Activated CD8-positive, alpha-beta T cell treated with anti-CD3 and anti-CD28 coated beads for 36 hours (primary cell): ENCODE results near the gene ATP2A3. TPM values are rescaled to one million over a fixed set of nuclear protein-coding genes. Genes with fewer than 3 reads are reported as not detected.

Source experiments
- ATAC-seq: fragments of 200-7000 bp; cut with Tn5 transposase; one replicate; pipeline ENCODE4 v1.10.0; 2021; ENCODE audit warnings: mild to moderate bottlenecking, moderate library complexity
- CTCF ChIA-PET: fragments of 350-600 bp; sonication (Branson Sonifier 250); formaldehyde crosslinking; loops from one replicate; lab custom pipeline; 2021; ENCODE audit warnings: antibody characterized with exemption; lab: Charles Lee
- POLR2A ChIA-PET: fragments of 350-600 bp; sonication (Branson Sonifier 250); formaldehyde crosslinking; loops from one replicate; lab custom pipeline; 2021; ENCODE audit warnings: antibody characterized with exemption; lab: Charles Lee
- DNase-seq: peaks from one replicate; pipeline ENCODE4 v3.0.0-alpha.2; 2020
- H3K27ac Mint-ChIP-seq: one replicate; pipeline ENCODE4 v1.8.0; 2021; ENCODE audit warnings: mild to moderate bottlenecking, mixed read lengths
- H3K27me3 Mint-ChIP-seq: one replicate; pipeline ENCODE4 v1.8.0; 2021; ENCODE audit warnings: mixed read lengths
- H3K36me3 Mint-ChIP-seq: one replicate; pipeline ENCODE4 v1.8.0; 2021; ENCODE audit warnings: low read depth, mixed read lengths
- H3K4me1 Mint-ChIP-seq: one replicate; pipeline ENCODE4 v1.8.0; 2021; ENCODE audit warnings: low read depth, mixed read lengths
- H3K4me3 Mint-ChIP-seq: one replicate; pipeline ENCODE4 v1.8.0; 2021; ENCODE audit warnings: mild to moderate bottlenecking, moderate library complexity, mixed read lengths
- H3K9me3 Mint-ChIP-seq: one replicate; pipeline ENCODE4 v1.8.0; 2021; ENCODE audit warnings: mixed read lengths
- intact Hi-C: fragments of 100-400 bp; cut with micrococcal nuclease; formaldehyde crosslinking; loops from one replicate; pipeline ENCODE4 v1.10.0; 2022
- total RNA-seq, 2 experiments: library from RNA; stranded (reverse); gene quantifications; one replicate each; pipeline ENCODE4 v1.2.3, GENCODE V29; 2021
- TF ChIP-seq, protein P1 (sequence below): fragments of 200-600 bp; IDR thresholded peaks from one replicate; pipeline ENCODE4 v1.8.0; 2022; ENCODE audit warnings: antibody characterized with exemption, mild to moderate bottlenecking

The ATP2A3 gene
- total RNA-seq, 2 experiments from 2014 or later: 113 to 117 TPM

- TF ChIP-seq, protein P1, sequence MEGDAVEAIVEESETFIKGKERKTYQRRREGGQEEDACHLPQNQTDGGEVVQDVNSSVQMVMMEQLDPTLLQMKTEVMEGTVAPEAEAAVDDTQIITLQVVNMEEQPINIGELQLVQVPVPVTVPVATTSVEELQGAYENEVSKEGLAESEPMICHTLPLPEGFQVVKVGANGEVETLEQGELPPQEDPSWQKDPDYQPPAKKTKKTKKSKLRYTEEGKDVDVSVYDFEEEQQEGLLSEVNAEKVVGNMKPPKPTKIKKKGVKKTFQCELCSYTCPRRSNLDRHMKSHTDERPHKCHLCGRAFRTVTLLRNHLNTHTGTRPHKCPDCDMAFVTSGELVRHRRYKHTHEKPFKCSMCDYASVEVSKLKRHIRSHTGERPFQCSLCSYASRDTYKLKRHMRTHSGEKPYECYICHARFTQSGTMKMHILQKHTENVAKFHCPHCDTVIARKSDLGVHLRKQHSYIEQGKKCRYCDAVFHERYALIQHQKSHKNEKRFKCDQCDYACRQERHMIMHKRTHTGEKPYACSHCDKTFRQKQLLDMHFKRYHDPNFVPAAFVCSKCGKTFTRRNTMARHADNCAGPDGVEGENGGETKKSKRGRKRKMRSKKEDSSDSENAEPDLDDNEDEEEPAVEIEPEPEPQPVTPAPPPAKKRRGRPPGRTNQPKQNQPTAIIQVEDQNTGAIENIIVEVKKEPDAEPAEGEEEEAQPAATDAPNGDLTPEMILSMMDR: no peak
- Mint-ChIP-seq H3K9me3 (no peaks in the 10 kb centered on the region), H3K27me3 (no peaks in the 10 kb centered on the region), H3K4me1 (peaks cover 9% of the 10 kb centered on the region), H3K27ac (no peak overlapping the region), H3K4me3 (no peak overlapping the region), H3K36me3 (no peaks in the 10 kb centered on the region)
- DNase-seq (no peak), ATAC-seq (no peak)
- intact Hi-C loops: no loop called here
- ChIA-PET CTCF (no interaction called here), POLR2A (no interaction called here)
These were observed 82.0 kb downstream of the ATP2A3 start for GRCh38 chr17:3882276-3882675.

GRCh38 chr17:3880983-3881382, 83.3 kb downstream of the ATP2A3 start:
- ChIA-PET POLR2A (no interaction called here), CTCF (interaction anchor here (1.2 kb wide), 1 partner anchor 53 kb away, joined by 3 read pairs; no protein-coding TSS in a partner anchor)
- DNase-seq (no peak), ATAC-seq (no peak)
- peaks cover 4% of the 10 kb centered on the region for H3K36me3 Mint-ChIP-seq
- TF ChIP-seq, protein P1: no peak
- intact Hi-C loops: no loop called here
- H3K27ac Mint-ChIP-seq: no peak overlapping the region
- no peaks in the 10 kb centered on the region for H3K9me3 Mint-ChIP-seq
- H3K4me3 Mint-ChIP-seq: no peak overlapping the region
- no peaks in the 10 kb centered on the region for H3K27me3 Mint-ChIP-seq
- no peaks in the 10 kb centered on the region for H3K4me1 Mint-ChIP-seq

- no peak overlapping the region for H3K27ac Mint-ChIP-seq
These were observed 84.4 kb downstream of the ATP2A3 start for GRCh38 chr17:3879591-3880417.

GRCh38 chr17:3879186-3879585, 85.1 kb downstream of the ATP2A3 start:
- intact Hi-C loops: no loop called here
- TF ChIP-seq, protein P1: no peak
- Mint-ChIP-seq H3K4me3 (no peak overlapping the region), H3K4me1 (no peaks in the 10 kb centered on the region), H3K9me3 (no peaks in the 10 kb centered on the region), H3K27ac (no peak overlapping the region), H3K36me3 (peaks cover 10% of the 10 kb centered on the region), H3K27me3 (no peaks in the 10 kb centered on the region)
- ChIA-PET POLR2A (no interaction called here), CTCF (interaction anchor here (0.7 to 1.3 kb wide), 3 partner anchors 15 to 35 kb away, joined by 3 to 4 read pairs (median 3); no protein-coding TSS in a partner anchor)
- DNase-seq: no peak
- no peak for ATAC-seq

More at GRCh38 chr17:3879591-3880417, 84.4 kb downstream of the ATP2A3 start:
- no peaks in the 10 kb centered on the region for H3K9me3 Mint-ChIP-seq
- H3K27me3 Mint-ChIP-seq: no peaks in the 10 kb centered on the region
- ChIA-PET POLR2A (interaction anchor here (0.8 to 1.1 kb wide), 2 partner anchors 11 to 14 kb away, joined by 3 read pairs; no protein-coding TSS in a partner anchor), CTCF (interaction anchor here (1.1 to 1.3 kb wide), 3 partner anchors 16 to 52 kb away, joined by 3 read pairs; no protein-coding TSS in a partner anchor)
- no peak overlapping the region for H3K4me3 Mint-ChIP-seq
- ATAC-seq (no peak), DNase-seq (no peak)
- no peaks in the 10 kb centered on the region for H3K4me1 Mint-ChIP-seq
- TF ChIP-seq, protein P1: no peak
- H3K36me3 Mint-ChIP-seq: peaks cover 10% of the 10 kb centered on the region
- intact Hi-C loops: no loop called here

GRCh38 chr17:3877220-3877619, 87.0 kb downstream of the ATP2A3 start:
- Mint-ChIP-seq H3K4me1 (no peaks in the 10 kb centered on the region), H3K4me3 (no peak overlapping the region), H3K36me3 (peaks cover 13% of the 10 kb centered on the region), H3K9me3 (no peaks in the 10 kb centered on the region), H3K27ac (no peak overlapping the region), H3K27me3 (no peaks in the 10 kb centered on the region)
- TF ChIP-seq, protein P1: no peak
- POLR2A ChIA-PET: no interaction called here
- CTCF ChIA-PET: no interaction called here
- DNase-seq: no peak
- intact Hi-C loops: no loop called here
- no peak for ATAC-seq
